Transverse colon (tissue), 4 donors: ENCODE measurements around the gene PYGB. TPM values are rescaled to one million over a fixed set of nuclear protein-coding genes. Genes with fewer than 3 reads are reported as not detected.

ENCODE experiments used
- DNase-seq: peaks from one replicate; pipeline ENCODE4 v3.0.0-alpha.2; 2019
- H3K27ac ChIP-seq, 4 donors: fragments of 200-600 bp; sonication (generic); 2 replicates each; pipeline ENCODE4 v1.5.1; 2016 to 2018; ENCODE audit warnings: inconsistent platforms in 4 of 4
- H3K27me3 ChIP-seq: fragments of 200-600 bp; sonication (generic); 2 replicates; pipeline ENCODE4 v1.5.1; 2017; ENCODE audit warnings: inconsistent platforms
- H3K36me3 ChIP-seq, 4 donors: fragments of 200-600 bp; sonication (generic); 2 replicates each; pipeline ENCODE4 v1.5.1; 2017 to 2019; ENCODE audit warnings: inconsistent platforms in 4 of 4
- H3K4me1 ChIP-seq, 4 donors: fragments of 200-600 bp; sonication (generic); 2 replicates each; pipeline ENCODE4 v1.5.1; 2017 to 2020; ENCODE audit warnings: inconsistent platforms in 4 of 4
- H3K4me3 ChIP-seq, 4 donors: fragments of 200-600 bp; sonication (generic); 1 replicate in 1 of 4; 2 replicates in 3 of 4; pipeline versions ENCODE4 v1.5.1 to v1.6.1; 2017 to 2019; ENCODE audit warnings: inconsistent platforms in 4 of 4
- H3K9me3 ChIP-seq, 2 donors: fragments of 200-600 bp; sonication (generic); 2 replicates each; pipeline ENCODE4 v1.5.1; 2017 to 2019; ENCODE audit warnings: inconsistent platforms in 2 of 2
- EP300 ChIP-seq: sonication (generic); formaldehyde crosslinking; IDR thresholded peaks from one replicate; pipeline ENCODE4 v1.6.1; 2017; ENCODE audit warnings: antibody characterized with exemption, low read depth
- POLR2A ChIP-seq: fragments of 450-650 bp; IDR thresholded peaks from one replicate; pipeline ENCODE4 v1.6.1; 2016; ENCODE audit warnings: antibody characterized with exemption, mild to moderate bottlenecking, moderate library complexity
- POLR2AphosphoS5 ChIP-seq, 3 donors: sonication (generic); formaldehyde crosslinking; IDR thresholded peaks; one replicate each; pipeline ENCODE4 v1.6.1; 2016; ENCODE audit warnings: antibody characterized with exemption in 3 of 3
- WGBS, 2 donors: methylation state at CpG; one replicate each; pipeline ENCODE4 v1.1.5; 2018; ENCODE audit warnings: low coverage in 1 of 2; 5-methylcytosine and 5-hydroxymethylcytosine counted together
- in situ Hi-C, 4 donors: fragments of 200-750 bp; cut with MboI; loops; one replicate each; pipeline versions ENCODE4 v1.15.0 to v1.15.1; 2017; ENCODE audit warnings: low sequenced_read_pairs in 3 of 4, low pct_ligation_motif_present in 1 of 4, low pct_unique_long_range_greater_than_20kb in 1 of 4
- intact Hi-C: fragments of 100-400 bp; cut with DNase I; formaldehyde crosslinking; loops from one replicate; pipeline ENCODE4 v1.15.1; 2023; ENCODE audit warnings: low total_unique reads
- total RNA-seq, 4 donors: library from RNA; depleted of rRNA; stranded (reverse); fragments of >200 nt; gene quantifications; one replicate each; pipeline ENCODE4 v1.1.0, GENCODE V29; 2016
- TF ChIP-seq, protein P1 (sequence below), 5 experiments: fragments of 200-600 bp in 3 of 5; fragments of 450-650 bp in 2 of 5; sonication (generic) in 3 of 5; IDR thresholded peaks; 1 replicate in 2 of 5; 2 replicates in 3 of 5; pipeline ENCODE4 v1.5.1; 2016 to 2017; ENCODE audit warnings: antibody characterized with exemption in 5 of 5, inconsistent platforms in 3 of 5, mild to moderate bottlenecking in 2 of 5, moderate library complexity in 1 of 5

The PYGB gene
- total RNA-seq, 4 donors from 2014 or later, result 195 to 554 (median 359) TPM

DNA sequence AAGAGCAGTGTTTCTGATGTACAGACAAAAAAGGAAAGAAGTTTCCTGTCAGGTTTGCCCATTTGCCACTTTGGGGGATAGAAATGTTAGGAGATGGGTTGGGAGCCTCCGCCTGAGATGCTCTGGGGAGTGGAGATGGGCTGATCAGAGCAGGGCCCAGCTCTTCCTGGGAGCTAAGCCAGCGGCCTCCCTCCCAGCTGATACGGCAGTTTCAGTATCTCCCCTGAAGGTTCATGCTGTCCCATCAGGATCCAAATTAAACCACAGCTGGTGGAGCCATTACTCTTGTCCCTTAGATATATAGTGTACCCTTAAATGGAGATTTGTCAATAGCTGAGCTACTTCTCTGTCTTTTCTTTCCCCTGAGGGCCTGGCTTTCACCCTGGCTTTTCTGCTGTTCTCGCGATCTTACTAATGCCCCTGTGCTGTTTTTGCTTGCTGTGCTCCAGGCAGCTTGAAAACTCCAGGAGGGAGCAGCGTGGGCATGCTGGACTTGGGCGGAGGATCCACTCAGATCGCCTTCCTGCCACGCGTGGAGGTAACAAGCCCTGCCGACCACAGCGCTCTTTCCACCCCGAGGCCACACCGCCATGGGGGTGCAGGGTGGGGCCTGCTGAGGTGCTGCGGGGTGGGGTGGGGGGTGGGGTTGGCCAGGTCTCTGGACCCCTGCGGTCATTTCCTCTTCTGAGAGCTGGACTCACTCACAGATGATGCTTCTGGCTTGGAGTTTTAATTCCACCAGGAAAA, 31.5 kb upstream of the PYGB start:
- H3K36me3 ChIP-seq, result peaks cover 0 to 34% (median 15%) of the 10 kb centered on the region in 4 donors
- DNase-seq, result no peak
- no peak overlapping the region for H3K4me3 ChIP-seq
- WGBS, 2 donors, result 90 to 92% methylated on average over 2 to 16 of the region's 16 CpGs
- no peaks in the 10 kb centered on the region for H3K27me3 ChIP-seq
- intact Hi-C loops (no loop called here), in situ Hi-C loops (no loop called here)
- H3K4me1 ChIP-seq, result peaks cover 6 to 15% (median 10%) of the 10 kb centered on the region in 4 donors
- H3K9me3 ChIP-seq, result no peaks in the 10 kb centered on the region
- TF ChIP-seq, protein P1, sequence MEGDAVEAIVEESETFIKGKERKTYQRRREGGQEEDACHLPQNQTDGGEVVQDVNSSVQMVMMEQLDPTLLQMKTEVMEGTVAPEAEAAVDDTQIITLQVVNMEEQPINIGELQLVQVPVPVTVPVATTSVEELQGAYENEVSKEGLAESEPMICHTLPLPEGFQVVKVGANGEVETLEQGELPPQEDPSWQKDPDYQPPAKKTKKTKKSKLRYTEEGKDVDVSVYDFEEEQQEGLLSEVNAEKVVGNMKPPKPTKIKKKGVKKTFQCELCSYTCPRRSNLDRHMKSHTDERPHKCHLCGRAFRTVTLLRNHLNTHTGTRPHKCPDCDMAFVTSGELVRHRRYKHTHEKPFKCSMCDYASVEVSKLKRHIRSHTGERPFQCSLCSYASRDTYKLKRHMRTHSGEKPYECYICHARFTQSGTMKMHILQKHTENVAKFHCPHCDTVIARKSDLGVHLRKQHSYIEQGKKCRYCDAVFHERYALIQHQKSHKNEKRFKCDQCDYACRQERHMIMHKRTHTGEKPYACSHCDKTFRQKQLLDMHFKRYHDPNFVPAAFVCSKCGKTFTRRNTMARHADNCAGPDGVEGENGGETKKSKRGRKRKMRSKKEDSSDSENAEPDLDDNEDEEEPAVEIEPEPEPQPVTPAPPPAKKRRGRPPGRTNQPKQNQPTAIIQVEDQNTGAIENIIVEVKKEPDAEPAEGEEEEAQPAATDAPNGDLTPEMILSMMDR (IDR thresholded peaks at IDR 0.05), result no peak
- TF ChIP-seq POLR2A (no peak), EP300 (no peak)
- H3K27ac ChIP-seq, result no peak overlapping the region

GRCh38 chr20:25217161-25218108, 30.4 kb upstream of the PYGB start:
- DNase-seq, result no peak
- in situ Hi-C loops (no loop called here), intact Hi-C loops (no loop called here)
- no peak overlapping the region for H3K27ac ChIP-seq
- peaks cover 0 to 34% (median 10%) of the 10 kb centered on the region in 4 donors for H3K36me3 ChIP-seq
- no peaks in the 10 kb centered on the region for H3K9me3 ChIP-seq
- TF ChIP-seq POLR2A, result no peak
- no peak for TF ChIP-seq EP300
- no peak for TF ChIP-seq POLR2AphosphoS5 (IDR thresholded peaks at IDR 0.05)
- TF ChIP-seq, protein P1 (IDR thresholded peaks at IDR 0.05), result no peak
- 96% methylated on average over 6 to 21 of the region's 21 CpGs for WGBS, 2 donors
- H3K4me1 ChIP-seq, result peaks cover 6 to 18% (median 10%) of the 10 kb centered on the region in 4 donors
- H3K27me3 ChIP-seq, result no peaks in the 10 kb centered on the region
- no peak overlapping the region for H3K4me3 ChIP-seq

- H3K9me3 ChIP-seq, result no peaks in the 10 kb centered on the region
- intact Hi-C loops, result no loop called here
Observed at GRCh38 chr20:25218109-25218486, 29.8 kb upstream of the PYGB start.

More at GRCh38 chr20:25218109-25218486, 29.8 kb upstream of the PYGB start:
- peaks cover 6 to 23% (median 10%) of the 10 kb centered on the region in 4 donors for H3K4me1 ChIP-seq
- no peak overlapping the region for H3K4me3 ChIP-seq
- WGBS, 2 donors, result 89 to 100% methylated on average over 2 to 8 of the region's 8 CpGs
- no peak for TF ChIP-seq POLR2A
- TF ChIP-seq, protein P1 (IDR thresholded peaks at IDR 0.05), result no peak
- TF ChIP-seq EP300, result no peak
- TF ChIP-seq POLR2AphosphoS5 (IDR thresholded peaks at IDR 0.05), result no peak
- peaks cover 0 to 30% (median 9%) of the 10 kb centered on the region in 4 donors for H3K36me3 ChIP-seq
- in situ Hi-C loops, result no loop called here
- no peaks in the 10 kb centered on the region for H3K27me3 ChIP-seq
- H3K27ac ChIP-seq, result no peak overlapping the region
- no peak for DNase-seq
